C4-2B (cell line): Measurements from ENCODE around the gene GRIK2.

Source experiments
- H3K27ac ChIP-seq: fragments of 450-650 bp; 2 replicates; pipeline ENCODE4 v1.5.1; 2017
- ZFX ChIP-seq: fragments of 450-650 bp; IDR thresholded peaks from 2 replicates; pipeline ENCODE4 v1.6.1; 2017
- TF ChIP-seq, protein P1 (sequence below): fragments of 450-650 bp; conservative IDR thresholded peaks from 2 replicates; pipeline ENCODE4 v1.5.1; 2017; ENCODE audit warnings: mild to moderate bottlenecking

Gene GRIK2

GRCh38 chr6:102022281-102022680 lies 628.8 kb downstream of the GRIK2 start:
- TF ChIP-seq ZFX, result no peak
- TF ChIP-seq, protein P1, sequence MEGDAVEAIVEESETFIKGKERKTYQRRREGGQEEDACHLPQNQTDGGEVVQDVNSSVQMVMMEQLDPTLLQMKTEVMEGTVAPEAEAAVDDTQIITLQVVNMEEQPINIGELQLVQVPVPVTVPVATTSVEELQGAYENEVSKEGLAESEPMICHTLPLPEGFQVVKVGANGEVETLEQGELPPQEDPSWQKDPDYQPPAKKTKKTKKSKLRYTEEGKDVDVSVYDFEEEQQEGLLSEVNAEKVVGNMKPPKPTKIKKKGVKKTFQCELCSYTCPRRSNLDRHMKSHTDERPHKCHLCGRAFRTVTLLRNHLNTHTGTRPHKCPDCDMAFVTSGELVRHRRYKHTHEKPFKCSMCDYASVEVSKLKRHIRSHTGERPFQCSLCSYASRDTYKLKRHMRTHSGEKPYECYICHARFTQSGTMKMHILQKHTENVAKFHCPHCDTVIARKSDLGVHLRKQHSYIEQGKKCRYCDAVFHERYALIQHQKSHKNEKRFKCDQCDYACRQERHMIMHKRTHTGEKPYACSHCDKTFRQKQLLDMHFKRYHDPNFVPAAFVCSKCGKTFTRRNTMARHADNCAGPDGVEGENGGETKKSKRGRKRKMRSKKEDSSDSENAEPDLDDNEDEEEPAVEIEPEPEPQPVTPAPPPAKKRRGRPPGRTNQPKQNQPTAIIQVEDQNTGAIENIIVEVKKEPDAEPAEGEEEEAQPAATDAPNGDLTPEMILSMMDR, result no peak
- no peak overlapping the region for H3K27ac ChIP-seq

GRCh38 chr6:102022803-102023202 lies 629.3 kb downstream of the GRIK2 start:
- no peak for TF ChIP-seq ZFX
- TF ChIP-seq, protein P1, result no peak

GRCh38 chr6:102023977-102024657 lies 630.6 kb downstream of the GRIK2 start:
- no peak overlapping the region for H3K27ac ChIP-seq
- no peak for TF ChIP-seq ZFX
- TF ChIP-seq, protein P1, result no peak

More at GRCh38 chr6:102022803-102023202, 629.3 kb downstream of the GRIK2 start:
- no peak overlapping the region for H3K27ac ChIP-seq

GRCh38 chr6:102026649-102027048 lies 633.1 kb downstream of the GRIK2 start:
- TF ChIP-seq ZFX, result no peak
- TF ChIP-seq, protein P1, result no peak
- no peak overlapping the region for H3K27ac ChIP-seq

- H3K27ac ChIP-seq, result no peak overlapping the region
- TF ChIP-seq, protein P1, result no peak
- no peak for TF ChIP-seq ZFX
These were observed 634.7 kb downstream of the GRIK2 start for GRCh38 chr6:102028176-102028575.

DNA sequence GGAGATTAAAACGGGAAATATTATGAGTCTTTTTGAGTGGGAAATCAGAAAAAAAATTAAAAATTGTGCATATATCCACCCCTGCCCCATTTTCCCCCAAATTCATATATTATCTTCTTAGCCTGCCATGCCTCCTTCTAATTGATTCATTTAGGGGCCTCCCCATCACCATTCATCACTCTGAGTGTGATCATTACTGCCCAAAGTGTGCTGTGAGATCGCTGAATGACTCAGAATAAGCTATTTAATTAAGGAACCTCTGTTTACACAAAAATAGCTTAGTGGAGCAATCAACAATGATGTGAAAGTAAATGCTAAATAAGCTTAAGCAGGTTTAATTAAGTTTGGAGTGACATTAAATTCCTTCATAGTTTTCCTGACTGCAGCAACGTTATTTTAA lies 645.5 kb downstream of the GRIK2 start:
- no peak overlapping the region for H3K27ac ChIP-seq
- TF ChIP-seq ZFX, result no peak
- TF ChIP-seq, protein P1, result no peak

- H3K27ac ChIP-seq, result no peak overlapping the region
- no peak for TF ChIP-seq ZFX
- TF ChIP-seq, protein P1, result no peak
These were observed 645.9 kb downstream of the GRIK2 start for GRCh38 chr6:102039441-102039840.
